ENCODE data around the gene THSD8. TPM values are rescaled to one million over a fixed set of nuclear protein-coding genes. Genes with fewer than 3 reads are reported as not detected.

Gene THSD8
- total RNA-seq, 2 donors from 2014 or later = not detected

DNA sequence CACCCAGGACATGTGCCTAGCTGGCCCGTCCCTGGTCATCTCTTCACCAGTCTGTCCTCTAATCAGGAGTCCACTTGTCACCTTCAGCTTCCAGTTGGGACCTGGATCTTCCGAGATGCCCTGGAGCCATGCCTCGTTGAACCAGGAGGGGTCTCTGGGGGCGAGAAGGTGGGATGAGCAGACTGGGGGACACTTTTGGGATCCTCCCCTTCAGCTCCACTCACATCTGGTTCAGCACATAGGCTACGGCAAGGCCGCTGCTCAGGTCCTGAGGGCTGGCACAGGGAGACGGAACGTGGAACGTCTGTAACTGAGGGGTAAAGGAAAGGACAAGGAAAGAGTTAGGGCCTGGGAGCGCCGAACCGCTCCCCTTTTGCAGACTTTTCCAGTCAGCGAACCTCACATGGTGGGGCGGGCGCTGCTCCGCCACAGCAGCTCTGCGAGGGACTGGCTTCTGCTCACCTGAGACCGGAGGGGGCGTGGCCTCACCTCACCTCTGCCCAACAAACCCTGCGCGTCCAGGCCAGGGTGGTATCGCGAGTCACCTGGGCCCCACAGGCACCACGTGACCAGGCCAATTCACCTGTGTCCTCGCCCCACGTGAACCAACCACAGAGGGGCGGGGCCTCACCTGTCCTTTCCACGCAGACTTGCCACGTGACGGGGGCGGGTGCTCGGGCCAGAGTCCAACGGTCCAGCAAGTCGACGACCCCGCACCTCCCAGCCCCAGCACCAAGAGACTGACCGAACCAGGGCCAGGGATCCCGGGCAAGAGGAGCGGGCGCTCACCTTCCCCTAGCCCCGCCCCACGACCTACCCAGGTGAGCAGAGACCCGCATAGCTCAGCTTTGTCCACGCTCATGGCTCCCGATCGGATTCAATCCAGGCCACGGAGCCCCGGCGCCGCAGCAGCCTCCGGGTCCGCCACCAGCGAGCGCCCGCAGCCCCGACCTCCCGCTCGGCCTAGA lies 27.0 kb upstream of the THSD8 start, which contains the start of gene HOOK2:
HOOK2 (minus strand) TSS at position 965 of the 968 bp plus-strand sequence; CDS start at position 862, 103 bp downstream.
- peak; percentile 2 for ATAC-seq (ENCODE audit: insufficient number of reproducible peaks, low FRiP score, low read depth)
- DNase-seq (ENCODE audit: low spot score) = no peak

DNA sequence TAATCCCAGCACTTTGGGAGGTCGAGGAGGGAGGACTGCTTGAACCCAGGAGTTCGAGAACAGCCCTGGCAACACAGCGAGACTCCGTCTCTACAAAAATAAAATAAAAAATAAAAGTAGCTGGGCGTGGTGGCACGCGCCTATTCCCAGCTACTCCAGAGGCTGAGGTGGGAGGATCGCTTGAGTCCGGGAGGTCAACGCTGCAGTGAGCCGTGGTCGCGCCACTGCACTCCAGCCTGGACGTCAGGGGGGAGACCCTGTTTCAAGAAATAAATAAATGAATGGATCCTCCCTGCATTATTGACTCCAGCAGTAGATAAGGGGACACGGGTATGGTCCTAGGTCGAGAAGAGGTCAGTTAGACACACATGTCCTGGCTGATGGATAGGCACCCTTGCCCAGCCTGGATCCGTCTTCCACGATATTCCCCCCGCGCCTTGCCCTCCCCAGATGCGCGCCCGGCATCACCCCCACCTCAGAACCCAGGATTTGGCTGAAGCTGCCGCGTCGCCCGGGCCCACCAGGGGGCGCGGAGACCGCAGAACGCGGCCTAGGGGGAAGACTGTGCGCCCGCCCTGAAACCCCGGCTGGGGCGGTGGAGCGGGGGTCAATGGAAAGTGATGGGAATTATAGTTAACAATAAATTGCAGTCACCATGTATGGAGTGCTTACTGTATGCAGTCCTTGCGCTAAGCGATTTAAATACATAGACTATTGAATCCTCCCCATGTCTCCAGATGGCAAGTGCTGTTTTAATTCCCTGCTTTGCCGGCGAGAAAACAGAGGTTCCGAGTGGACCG lies 24.5 kb upstream of the THSD8 start:
- H3K4me3 ChIP-seq = peak overlapping the region; percentile 85
- H3K27ac ChIP-seq = peak overlapping the region; percentile 94 to 95
- no peaks in the 10 kb centered on the region for H3K27me3 ChIP-seq (replicated peaks; ENCODE audit: insufficient read depth)
- no peak for DNase-seq (ENCODE audit: low spot score)
- peaks cover 13 to 63% of the 10 kb centered on the region in 2 donors for H3K4me1 ChIP-seq (ENCODE audit: control insufficient read depth in 1 of 2, low read depth in 2 of 2)
- peak; percentile 31 for ATAC-seq (ENCODE audit: insufficient number of reproducible peaks, low FRiP score, low read depth)
- TF ChIP-seq, protein P1, sequence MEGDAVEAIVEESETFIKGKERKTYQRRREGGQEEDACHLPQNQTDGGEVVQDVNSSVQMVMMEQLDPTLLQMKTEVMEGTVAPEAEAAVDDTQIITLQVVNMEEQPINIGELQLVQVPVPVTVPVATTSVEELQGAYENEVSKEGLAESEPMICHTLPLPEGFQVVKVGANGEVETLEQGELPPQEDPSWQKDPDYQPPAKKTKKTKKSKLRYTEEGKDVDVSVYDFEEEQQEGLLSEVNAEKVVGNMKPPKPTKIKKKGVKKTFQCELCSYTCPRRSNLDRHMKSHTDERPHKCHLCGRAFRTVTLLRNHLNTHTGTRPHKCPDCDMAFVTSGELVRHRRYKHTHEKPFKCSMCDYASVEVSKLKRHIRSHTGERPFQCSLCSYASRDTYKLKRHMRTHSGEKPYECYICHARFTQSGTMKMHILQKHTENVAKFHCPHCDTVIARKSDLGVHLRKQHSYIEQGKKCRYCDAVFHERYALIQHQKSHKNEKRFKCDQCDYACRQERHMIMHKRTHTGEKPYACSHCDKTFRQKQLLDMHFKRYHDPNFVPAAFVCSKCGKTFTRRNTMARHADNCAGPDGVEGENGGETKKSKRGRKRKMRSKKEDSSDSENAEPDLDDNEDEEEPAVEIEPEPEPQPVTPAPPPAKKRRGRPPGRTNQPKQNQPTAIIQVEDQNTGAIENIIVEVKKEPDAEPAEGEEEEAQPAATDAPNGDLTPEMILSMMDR (IDR thresholded peaks at IDR 0.05) = peak; percentile 95
- H3K36me3 ChIP-seq = no peaks in the 10 kb centered on the region
- H3K9me3 ChIP-seq = no peaks in the 10 kb centered on the region

More for the DNA sequence above, 27.0 kb upstream of the THSD8 start, which contains the start of gene HOOK2:
- Histone ChIP-seq H3K4me1 (ENCODE audit: control insufficient read depth in 1 of 2, low read depth in 2 of 2) (peaks cover 13 to 69% of the 10 kb centered on the region in 2 donors), H3K27ac (peak within 1 kb of the TSS; percentile 83 to 84), H3K4me3 (peak within 1 kb of the TSS; percentile 84), H3K27me3 (replicated peaks; ENCODE audit: insufficient read depth) (no peaks in the 10 kb centered on the region), H3K9me3 (no peaks in the 10 kb centered on the region), H3K36me3 (peaks cover 2% of the 10 kb centered on the region)
- TF ChIP-seq, protein P1 (IDR thresholded peaks at IDR 0.05) = no peak

DNA sequence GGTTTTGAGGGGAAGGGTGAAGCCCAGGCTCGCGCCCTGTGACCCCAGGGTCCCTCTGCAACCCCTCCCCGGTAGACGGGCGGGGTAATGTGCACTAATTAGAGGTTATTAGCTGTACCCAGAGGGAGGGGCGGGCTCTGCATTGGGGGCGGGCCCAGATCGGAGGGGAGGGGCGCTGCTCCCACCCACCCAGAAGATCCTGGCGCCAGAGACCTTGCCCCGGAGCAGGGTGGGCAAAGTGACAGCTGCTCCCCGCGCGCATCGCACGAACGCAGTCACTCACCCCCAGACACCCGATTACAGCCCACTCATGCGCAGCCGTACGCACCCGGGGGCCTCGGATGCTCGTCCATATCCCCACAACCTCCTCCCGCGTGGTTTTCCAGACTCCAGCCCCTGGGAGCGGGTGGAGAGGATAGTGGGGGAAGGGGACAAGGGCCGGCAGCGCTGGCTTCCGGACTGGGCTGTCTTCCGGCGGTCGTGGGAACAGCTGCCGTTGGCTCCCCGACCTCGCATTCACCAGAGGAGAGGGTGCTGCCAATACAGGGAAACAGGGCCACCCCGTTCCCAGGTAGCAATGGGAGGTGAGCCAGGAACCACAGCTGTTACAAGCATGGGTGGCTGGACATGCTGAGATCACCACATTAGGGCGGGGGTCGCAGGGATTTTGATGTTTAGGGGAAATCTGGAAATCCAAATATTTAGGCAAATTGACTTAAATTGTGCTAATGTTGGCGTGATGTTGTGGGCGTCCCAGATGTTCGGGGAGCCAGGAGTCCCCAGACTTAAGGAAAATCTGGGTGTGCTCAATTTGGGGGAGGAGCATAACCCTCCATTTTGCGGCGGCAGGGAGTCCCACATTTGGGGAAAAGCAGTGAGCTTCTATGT lies 23.6 kb upstream of the THSD8 start:
- TF ChIP-seq, protein P1 (IDR thresholded peaks at IDR 0.05) = no peak
- Histone ChIP-seq H3K27ac (peak overlapping the region; percentile 94 to 95), H3K27me3 (replicated peaks; ENCODE audit: insufficient read depth) (no peaks in the 10 kb centered on the region), H3K4me1 (ENCODE audit: control insufficient read depth in 1 of 2, low read depth in 2 of 2) (peaks cover 18 to 61% of the 10 kb centered on the region in 2 donors), H3K9me3 (no peaks in the 10 kb centered on the region), H3K36me3 (no peaks in the 10 kb centered on the region), H3K4me3 (peak overlapping the region; percentile 85)
- ATAC-seq (ENCODE audit: insufficient number of reproducible peaks, low FRiP score, low read depth) (no peak), DNase-seq (ENCODE audit: low spot score) (no peak)

DNA sequence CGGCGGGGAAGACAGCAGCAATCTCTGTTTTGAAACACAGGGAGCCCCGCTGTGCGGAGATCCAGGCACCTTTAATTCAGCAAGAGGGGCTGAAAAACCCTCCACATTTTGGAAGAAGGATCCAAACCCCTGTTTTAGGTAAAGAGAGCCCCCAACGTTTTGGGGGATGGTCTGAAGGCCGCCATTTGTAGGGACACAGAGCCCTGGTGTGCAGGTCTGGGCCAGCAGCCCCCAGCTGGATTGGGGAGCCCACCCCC lies 23.0 kb upstream of the THSD8 start:
- TF ChIP-seq, protein P1 (IDR thresholded peaks at IDR 0.05) = no peak
- Histone ChIP-seq H3K4me1 (ENCODE audit: control insufficient read depth in 1 of 2, low read depth in 2 of 2) (peaks cover 23 to 61% of the 10 kb centered on the region in 2 donors), H3K27me3 (replicated peaks; ENCODE audit: insufficient read depth) (no peaks in the 10 kb centered on the region), H3K4me3 (peak overlapping the region; percentile 85), H3K27ac (peak overlapping the region; percentile 94 to 95), H3K36me3 (no peaks in the 10 kb centered on the region), H3K9me3 (no peaks in the 10 kb centered on the region)
- ATAC-seq (ENCODE audit: insufficient number of reproducible peaks, low FRiP score, low read depth) (no peak), DNase-seq (ENCODE audit: low spot score) (no peak)

Data from thoracic aorta (tissue), 2 donors.